HG03571 (cell line): ENCODE results near the gene TMEM242.
A peak's percentile ranks its signal among the peaks of the same experiment; 100 is the strongest.

Source experiments
- ATAC-seq: cut with Tn5 transposase; IDR thresholded peaks from one replicate; pipeline ENCODE4 v1.9.1; 2021; ENCODE audit not compliant: unreplicated experiment

Gene TMEM242

GRCh38 chr6:157291356-157291755, 32.0 kb downstream of the TMEM242 start:
- ATAC-seq, result no peak

GRCh38 chr6:157290797-157291196, 32.5 kb downstream of the TMEM242 start:
- no peak for ATAC-seq

GRCh38 chr6:157289764-157290163, 33.6 kb downstream of the TMEM242 start:
- ATAC-seq, result no peak

GRCh38 chr6:157288575-157288974, 34.7 kb downstream of the TMEM242 start:
- ATAC-seq, result no peak

GRCh38 chr6:157287923-157288322, 35.4 kb downstream of the TMEM242 start:
- no peak for ATAC-seq

- ATAC-seq, result no peak
These were observed 36.0 kb downstream of the TMEM242 start for GRCh38 chr6:157287247-157287850.

GRCh38 chr6:157285422-157285779, 37.9 kb downstream of the TMEM242 start:
- no peak for ATAC-seq

- ATAC-seq, result no peak
These were observed 38.4 kb downstream of the TMEM242 start for GRCh38 chr6:157284738-157285421.

- no peak for ATAC-seq
These were observed 39.2 kb downstream of the TMEM242 start for GRCh38 chr6:157283900-157284737.

- ATAC-seq, result no peak
These were observed 39.9 kb downstream of the TMEM242 start for GRCh38 chr6:157283330-157283898.

- ATAC-seq, result no peak
These were observed 41.0 kb downstream of the TMEM242 start for GRCh38 chr6:157282284-157282683.

- ATAC-seq, result no peak
These were observed 41.7 kb downstream of the TMEM242 start for GRCh38 chr6:157281570-157281969.

- ATAC-seq, result no peak
These were observed 42.4 kb downstream of the TMEM242 start for GRCh38 chr6:157280947-157281346.

- ATAC-seq, result no peak
These were observed 43.2 kb downstream of the TMEM242 start for GRCh38 chr6:157280157-157280556.

- ATAC-seq, result no peak
These were observed 45.1 kb downstream of the TMEM242 start for GRCh38 chr6:157278171-157278570.

- ATAC-seq, result no peak
These were observed 46.6 kb downstream of the TMEM242 start for GRCh38 chr6:157276731-157277130.

- ATAC-seq, result no peak
These were observed 47.2 kb downstream of the TMEM242 start for GRCh38 chr6:157276134-157276532.

- peak; percentile 91 for ATAC-seq
These were observed 48.7 kb downstream of the TMEM242 start for GRCh38 chr6:157274471-157275226.

GRCh38 chr6:157273756-157274470, 49.4 kb downstream of the TMEM242 start:
- ATAC-seq, result no peak
